NCI-H1436 (cell line): ENCODE data around the gene MSMB.
"Not testable (repeated sequence)": the region's sequence is repeated elsewhere in the genome, so short reads cannot be mapped to it uniquely, and the experiment has no call there.

Source experiments
- DNase-seq: peaks from one replicate; lab custom pipeline; 2025; lab: John Stamatoyannopoulos, UW

MSMB gene

DNA sequence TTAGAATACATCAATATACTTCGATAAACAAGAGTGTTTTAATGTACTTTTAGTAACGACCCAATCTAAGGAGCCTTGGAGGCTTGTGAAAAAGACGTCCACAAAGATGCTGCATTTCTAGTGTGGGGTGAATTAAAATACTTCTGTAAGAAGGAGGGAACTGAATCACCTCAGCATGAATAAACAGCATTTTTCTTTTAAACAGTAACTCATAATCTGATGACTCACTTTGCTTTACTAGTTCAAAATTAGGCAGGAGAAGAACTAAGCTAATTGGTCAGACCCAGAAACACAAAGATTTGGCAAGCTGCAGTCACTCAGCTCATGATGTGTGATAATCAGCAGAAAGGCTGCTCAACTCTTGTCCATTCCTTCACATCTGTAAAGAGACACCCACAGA lies 39.9 kb downstream of the MSMB start:
- DNase-seq = no peak

DNA sequence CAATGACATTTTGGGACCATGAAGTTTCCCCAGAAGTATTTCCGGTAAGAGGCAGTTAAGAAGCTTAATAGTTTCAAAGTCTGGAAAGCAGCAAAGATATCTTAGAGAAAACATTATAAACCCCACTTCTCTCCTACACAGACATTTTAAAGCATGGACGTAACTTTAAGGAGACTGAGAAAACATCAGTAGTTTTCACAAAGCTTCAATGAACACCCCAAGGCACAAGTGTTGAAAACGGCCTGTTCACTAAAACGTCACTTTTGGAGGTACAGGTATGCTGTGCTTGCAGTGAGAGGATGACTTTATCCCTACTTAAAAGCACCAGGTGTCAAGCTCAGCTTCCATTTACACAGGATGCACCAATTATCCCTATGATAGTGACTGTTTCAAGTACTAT lies 40.7 kb downstream of the MSMB start:
- DNase-seq = no peak

DNA sequence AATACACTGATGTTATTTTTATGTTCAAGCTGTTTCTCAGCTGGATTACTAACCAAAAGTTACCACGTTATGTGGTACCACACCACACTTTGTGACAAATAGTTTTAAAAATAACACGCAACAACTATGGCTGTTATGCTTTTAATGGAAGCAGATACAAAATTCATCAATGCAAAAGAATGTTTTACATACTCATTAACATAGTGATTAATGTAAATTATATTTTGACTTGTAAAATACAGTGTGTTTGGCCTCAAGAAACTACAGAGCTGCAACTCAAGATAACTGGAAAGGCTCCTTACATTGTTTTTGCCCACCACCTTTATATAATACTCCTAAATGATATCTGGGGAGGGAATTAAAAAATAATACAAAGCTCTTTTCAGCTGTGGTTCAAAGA lies 41.1 kb downstream of the MSMB start:
- DNase-seq = no peak

DNA sequence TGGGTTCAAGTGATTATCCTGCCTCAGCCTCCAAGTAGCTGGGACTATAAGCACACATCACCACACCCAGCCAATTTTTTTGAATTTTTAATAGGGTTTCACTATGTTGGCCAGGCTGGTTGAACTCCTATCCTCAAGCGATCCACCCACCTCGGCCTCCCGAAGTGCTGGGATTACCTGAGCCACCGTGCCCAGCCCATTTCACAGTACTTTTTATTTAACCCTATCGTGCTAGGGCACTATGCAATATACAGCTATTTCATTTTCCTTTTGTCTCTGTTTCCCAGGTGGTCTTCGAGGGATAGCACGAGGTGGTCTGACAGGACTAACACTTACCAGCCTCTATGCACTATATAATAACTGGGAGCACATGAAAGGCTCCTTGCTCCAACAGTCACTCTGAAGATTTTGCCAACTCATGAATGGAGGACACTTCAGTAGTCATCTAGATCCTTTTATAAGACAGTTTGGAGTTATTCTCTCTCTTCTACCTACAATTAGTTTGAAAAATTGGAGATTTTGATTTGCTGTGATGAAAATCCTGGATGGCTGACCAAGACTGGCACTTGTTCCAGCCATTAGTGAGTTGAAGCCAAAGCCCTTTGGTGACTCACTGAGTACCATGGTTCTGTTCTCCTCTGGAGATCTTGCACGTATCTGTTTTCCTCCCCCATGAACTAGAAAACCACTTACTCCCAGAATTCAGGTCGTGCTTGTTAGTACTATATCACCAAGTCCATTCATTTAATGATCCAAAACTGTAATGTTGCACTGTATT lies 43.0 kb downstream of the MSMB start:
- DNase-seq = no peak

DNA sequence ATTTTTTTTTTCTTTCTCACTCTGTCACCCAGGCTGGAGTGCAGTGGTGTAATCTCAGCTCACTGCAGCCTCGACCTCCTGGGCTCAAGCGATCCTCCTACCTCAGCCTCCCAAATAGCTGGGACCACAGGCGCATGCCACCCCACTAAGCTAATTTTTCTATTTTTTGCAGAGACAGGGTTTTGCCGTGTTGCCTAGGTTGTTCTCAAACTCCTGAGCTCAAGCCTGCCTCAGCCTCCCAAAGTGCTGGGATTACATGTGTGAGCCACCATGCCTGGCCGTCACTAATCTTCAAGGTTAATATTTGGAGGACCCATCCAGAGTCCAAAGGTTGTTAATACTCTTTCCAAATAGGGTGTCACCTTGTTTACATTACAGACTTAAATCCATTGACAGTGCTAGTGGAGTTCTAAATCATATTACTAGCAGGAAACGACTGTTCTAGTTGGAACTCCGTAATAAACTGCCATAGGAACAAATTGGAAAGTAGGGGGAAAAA lies 43.8 kb downstream of the MSMB start:
- not testable (repeated sequence) for DNase-seq

DNA sequence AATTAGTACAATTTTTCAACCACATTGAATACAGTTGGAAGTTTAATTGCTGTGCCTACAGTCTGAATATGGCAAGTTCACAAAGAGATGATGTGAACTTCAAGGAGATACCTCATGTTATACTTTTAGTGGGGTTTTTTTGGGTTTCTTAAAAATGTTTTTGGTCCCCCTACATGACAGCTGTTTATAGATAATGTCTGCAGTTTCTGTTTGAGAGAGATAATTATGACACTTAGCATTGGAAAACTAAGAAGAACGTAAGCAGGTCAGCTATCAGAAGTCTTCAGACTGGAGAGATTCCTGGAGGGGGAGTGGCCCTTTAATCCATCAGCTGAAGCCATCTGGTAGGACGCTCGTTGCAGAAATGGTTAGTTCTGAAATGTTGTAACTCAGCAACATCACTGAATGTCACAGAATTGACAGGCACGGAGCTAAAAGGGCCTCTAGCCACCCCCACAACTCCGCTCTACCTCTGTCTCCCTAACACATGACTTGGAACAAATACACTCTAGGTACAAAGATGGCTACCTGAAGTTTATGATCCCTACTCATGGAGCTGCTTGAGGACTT lies 44.8 kb downstream of the MSMB start:
- DNase-seq = no peak

DNA sequence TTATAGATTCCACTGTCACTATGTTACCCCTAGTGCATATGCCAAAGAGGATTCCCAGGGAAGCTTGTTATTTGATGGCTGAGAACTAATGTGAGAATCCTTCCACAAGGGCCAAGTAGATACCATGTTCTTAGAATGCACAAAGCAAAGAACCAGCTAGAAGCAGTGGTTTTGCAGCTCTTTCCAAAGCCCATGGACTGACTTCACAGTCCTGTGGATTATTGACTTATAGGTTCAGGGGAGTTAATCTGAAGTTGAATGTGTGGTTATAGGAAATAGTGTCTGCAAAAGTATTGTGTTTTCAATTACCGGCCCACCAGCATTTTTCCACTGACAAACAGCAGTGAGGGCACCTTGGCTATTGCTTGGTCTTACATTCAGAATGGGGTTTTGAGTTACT lies 45.5 kb downstream of the MSMB start:
- no peak for DNase-seq

DNA sequence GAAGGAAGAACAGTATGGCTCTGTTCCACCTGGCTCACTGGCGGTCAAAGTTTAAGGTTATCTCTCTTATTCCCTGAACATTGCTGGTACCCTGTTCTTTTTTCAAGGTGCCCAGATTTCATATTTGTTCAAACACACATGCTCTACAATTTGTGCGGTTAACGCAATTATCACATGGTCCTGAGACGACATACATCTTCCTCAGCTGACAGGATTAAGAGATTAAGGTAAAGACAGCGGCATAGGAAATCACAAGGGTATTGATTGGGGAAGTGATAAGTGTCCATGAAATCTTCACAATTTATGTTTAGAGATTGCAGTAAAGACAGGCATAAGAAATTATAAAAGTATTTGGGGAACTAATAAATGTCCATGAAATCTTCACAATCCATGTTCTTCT lies 46.1 kb downstream of the MSMB start:
- DNase-seq = not testable (repeated sequence)

DNA sequence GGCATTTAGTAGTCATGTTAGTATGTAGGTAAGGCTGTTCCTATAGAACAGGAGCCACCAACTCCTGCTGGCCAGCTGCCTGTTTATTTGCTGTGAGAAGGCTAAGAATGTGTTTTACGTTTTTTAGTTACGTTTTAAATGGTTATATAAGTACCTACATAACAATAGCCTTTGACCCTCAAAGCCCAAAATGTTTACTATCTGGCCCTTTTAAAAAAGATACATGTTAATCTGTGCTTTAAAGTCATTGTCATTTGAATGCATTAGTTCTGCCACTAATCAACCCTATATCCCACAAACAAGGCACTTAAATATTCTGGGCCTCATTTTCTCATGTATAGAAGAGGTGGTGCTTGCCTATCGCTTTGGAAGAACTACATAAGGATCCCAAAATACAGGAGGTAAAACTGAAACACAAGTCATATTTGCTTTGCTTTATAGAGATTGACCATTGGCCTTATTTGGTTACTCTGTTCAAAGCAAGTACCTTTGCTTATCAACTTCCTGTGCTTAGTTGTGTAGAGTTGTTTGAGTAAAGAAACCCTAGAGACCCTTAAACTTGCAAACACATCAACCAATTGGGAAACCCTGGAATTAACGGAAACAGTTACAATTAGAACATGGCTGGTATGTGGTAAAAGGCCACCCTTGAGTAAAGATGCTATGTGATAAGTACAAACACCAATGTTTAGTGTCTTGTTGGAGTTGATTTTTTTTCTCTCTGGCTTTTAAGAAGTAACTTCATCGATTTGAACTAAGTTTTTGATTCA lies 47.9 kb downstream of the MSMB start:
- no peak for DNase-seq

DNA sequence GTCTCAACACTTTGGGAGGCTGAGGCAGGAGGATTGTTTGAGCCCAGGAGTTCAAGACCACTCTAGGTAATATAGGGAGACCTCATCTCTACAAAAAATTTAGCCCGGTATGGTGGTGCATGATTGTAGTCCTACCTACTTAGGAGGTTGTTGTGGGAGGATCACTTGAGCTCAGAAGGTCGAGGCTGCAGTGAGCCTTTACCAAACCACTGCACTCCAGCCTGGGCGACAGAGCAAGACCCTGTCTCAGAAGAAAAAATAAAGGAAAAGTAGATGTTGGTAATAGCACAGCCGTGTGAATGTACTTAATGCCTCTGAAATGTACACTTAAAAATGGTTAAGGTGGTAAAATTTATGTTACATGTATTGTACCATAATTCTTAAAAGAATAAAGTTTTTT lies 48.5 kb downstream of the MSMB start:
- no peak for DNase-seq

DNA sequence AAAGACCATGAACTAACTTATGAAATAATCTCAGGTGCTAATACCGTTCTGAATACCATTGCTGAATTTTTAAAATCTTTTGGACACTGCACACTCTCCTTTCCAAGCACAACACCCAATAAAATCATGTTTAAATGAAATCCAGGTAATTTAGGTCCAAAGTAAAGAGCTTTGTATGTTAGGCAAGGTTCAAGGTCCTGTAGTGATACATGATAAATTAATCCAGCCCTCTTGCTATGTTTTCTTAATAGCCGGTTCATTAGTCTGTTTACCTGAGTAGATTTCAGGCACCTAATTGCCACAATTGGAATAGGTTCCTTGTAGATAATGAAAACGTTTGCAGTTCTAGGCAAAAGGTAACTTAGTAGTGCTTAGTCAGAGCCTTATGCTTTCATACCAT lies 60.5 kb downstream of the MSMB start:
- not testable (repeated sequence) for DNase-seq

DNA sequence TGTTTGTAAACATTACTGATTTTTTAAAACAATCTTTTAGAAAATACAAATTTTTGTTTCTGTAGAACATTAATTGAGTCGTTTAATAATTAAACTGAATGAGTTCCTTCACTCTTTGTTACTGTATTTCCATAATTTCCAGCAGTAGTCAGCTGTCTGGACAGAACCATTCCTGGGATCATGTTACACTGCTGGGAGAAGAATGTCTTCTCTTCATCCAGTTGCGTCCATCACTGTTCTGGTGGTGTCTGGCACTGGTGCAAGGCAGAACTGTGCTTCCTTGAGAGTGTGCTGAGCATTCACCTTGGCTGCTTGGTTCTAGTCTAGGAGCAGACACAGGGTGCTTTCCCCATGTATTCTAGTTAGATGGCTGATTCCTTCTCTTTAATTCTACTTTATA lies 61.6 kb downstream of the MSMB start:
- not testable (repeated sequence) for DNase-seq

DNA sequence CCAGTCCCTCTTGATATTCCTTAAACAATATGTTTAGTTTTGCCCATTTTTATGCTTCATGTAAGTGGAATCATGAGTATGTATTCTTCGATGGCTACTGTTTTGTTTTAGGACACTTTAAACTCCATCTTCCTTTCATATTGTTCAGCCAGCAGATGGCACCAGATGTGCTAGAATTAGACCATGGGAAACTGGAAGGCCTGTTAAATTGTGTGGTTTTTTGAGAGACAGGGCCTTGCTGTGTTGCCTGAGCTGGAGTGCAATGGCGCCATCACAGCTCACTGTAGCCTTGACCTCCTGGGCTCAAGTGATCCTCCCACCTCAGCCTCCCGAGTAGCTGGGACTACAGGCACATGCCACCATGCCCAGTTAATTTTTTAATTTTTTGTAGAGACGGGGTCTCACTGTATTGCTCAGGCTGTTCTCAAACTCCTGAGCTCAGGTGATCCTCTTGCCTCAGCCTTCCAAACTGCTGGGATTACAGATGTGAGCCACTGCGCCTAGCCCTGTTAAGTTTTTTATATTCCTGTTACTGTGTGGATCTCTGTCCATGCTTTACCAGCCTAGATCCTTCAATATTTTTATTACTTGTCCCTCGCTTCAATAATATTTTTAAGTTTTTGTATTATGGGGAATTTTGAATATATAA lies 62.4 kb downstream of the MSMB start:
- DNase-seq = not testable (repeated sequence)
